Fibroblast of villous mesenchyme (primary cell): ENCODE results near the gene ZCWPW1. TPM values are rescaled to one million over a fixed set of nuclear protein-coding genes. Genes with fewer than 3 reads are reported as not detected.
"Not testable (repeated sequence)": the region's sequence is repeated elsewhere in the genome, so short reads cannot be mapped to it uniquely, and the experiment has no call there.

ENCODE experiments used
- DNase-seq: peaks from one replicate; pipeline ENCODE4 v3.0.0-alpha.2; 2010; ENCODE audit warnings: low read depth
- H3K4me3 ChIP-seq: 2 replicates; pipeline ENCODE4 v1.5.1; 2011; ENCODE audit warnings: low read depth, mild to moderate bottlenecking, low read length
- total RNA-seq: library from RNA; depleted of rRNA; stranded (reverse); fragments of >200 nt; gene quantifications from 2 replicates; pipeline ENCODE4 v1.2.3, GENCODE V29; 2012
- TF ChIP-seq, protein P1 (sequence below): IDR thresholded peaks from 2 replicates; pipeline ENCODE4 v1.5.1; 2012; ENCODE audit warnings: low read depth, mild to moderate bottlenecking, low read length; ENCODE audit not compliant: insufficient read depth

Gene ZCWPW1
- total RNA-seq, 1 donor: 0.43 TPM

DNA sequence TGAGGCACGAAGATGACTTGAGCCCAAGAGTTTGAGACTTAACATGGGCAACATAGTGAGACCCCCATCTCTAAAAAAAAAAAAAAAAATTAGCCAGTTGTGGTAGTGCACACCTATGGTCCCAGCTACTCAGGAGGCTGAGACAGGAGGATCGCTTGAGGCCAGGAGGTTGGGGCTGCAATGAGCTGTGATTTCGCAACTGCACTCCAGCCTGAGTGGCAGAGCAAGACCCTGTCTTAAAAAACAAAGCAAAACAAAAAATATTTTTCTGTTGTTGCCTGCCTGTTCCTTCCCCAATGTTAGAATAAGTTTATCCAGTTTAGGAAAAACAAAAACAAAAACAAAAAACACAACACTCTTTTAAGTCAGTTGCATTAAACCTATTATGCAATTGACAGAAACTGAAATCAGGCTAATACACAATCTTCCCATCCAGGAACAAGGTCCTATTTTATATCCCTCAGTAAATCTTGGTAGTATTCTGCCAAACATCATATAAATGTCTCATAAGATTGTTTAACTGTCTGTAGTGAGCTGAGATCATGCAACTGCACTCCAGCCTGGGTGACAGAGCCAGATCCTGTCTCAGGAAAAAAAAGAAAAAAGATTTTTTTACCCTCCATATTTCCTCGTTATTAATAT, 50.3 kb downstream of the ZCWPW1 start:
- TF ChIP-seq, protein P1, sequence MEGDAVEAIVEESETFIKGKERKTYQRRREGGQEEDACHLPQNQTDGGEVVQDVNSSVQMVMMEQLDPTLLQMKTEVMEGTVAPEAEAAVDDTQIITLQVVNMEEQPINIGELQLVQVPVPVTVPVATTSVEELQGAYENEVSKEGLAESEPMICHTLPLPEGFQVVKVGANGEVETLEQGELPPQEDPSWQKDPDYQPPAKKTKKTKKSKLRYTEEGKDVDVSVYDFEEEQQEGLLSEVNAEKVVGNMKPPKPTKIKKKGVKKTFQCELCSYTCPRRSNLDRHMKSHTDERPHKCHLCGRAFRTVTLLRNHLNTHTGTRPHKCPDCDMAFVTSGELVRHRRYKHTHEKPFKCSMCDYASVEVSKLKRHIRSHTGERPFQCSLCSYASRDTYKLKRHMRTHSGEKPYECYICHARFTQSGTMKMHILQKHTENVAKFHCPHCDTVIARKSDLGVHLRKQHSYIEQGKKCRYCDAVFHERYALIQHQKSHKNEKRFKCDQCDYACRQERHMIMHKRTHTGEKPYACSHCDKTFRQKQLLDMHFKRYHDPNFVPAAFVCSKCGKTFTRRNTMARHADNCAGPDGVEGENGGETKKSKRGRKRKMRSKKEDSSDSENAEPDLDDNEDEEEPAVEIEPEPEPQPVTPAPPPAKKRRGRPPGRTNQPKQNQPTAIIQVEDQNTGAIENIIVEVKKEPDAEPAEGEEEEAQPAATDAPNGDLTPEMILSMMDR: no peak
- peak; percentile 79 for DNase-seq
- no peak overlapping the region for H3K4me3 ChIP-seq

DNA sequence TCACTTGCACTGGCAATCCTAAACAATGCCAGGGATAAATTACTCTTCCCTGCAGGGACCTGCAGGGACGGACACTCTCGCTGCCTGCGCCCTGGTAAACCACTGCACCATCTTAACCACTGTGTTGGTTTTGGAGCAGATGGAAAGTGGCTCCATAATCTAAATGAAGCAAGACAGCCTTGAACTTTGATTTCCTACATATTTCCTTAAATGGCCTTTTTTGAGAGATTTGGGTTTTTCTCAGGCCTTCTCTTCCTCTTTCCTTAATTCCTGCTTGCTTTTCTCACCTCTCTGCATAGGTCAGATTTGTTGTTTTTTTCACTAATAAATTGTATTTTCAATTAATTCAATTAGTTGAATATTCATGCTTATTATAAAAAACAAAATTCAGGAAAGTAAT, 52.4 kb downstream of the ZCWPW1 start:
- no peak overlapping the region for H3K4me3 ChIP-seq
- TF ChIP-seq, protein P1: no peak
- no peak for DNase-seq

DNA sequence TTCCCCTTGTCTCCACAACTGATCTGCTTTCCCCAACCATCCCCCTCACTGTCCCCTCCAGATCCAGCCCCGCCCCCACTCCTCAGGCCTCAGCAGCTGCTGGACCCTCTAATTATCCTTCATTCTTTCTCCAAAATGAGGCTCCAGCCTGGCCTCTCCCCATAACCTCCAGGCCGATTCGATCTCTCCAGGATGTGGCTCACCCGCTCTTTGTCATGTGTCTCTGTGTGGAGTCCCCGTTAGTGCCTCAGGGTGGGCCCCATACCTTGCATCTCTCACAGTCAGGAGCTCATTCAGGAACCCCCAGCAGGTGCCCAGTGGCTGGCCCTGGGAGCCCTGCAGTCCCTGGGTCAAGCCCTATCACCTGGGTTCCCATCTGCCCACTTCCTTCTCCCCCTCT, 53.9 kb downstream of the ZCWPW1 start:
- TF ChIP-seq, protein P1: no peak

DNA sequence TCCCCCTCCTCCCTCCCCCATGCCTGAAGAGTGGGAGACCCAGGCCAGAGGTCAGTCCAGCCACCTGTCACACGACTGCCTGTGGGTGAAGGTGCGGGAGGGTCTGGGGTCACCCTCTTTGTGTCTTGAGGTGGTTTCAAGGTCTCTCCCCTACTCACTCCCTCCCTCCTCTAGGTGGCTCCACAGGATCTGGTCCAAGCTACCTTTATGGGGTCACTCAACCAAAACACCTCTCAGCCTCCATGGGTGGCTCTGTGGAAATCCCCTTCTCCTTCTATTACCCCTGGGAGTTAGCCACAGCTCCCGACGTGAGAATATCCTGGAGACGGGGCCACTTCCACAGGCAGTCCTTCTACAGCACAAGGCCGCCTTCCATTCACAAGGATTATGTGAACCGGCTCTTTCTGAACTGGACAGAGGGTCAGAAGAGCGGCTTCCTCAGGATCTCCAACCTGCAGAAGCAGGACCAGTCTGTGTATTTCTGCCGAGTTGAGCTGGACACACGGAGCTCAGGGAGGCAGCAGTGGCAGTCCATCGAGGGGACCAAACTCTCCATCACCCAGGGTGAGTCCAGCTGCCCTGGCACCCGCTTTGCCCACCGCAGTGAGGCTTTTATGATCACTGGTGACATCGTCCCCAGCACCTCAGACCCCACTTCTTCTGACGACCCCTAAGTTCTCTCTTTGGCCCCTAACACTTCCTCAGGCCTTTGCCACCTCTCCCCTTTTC, 54.5 kb downstream of the ZCWPW1 start:
- H3K4me3 ChIP-seq, DNase-seq: not testable (repeated sequence)

More for the DNA sequence above, 53.9 kb downstream of the ZCWPW1 start:
- DNase-seq: no peak
- H3K4me3 ChIP-seq: no peak overlapping the region

DNA sequence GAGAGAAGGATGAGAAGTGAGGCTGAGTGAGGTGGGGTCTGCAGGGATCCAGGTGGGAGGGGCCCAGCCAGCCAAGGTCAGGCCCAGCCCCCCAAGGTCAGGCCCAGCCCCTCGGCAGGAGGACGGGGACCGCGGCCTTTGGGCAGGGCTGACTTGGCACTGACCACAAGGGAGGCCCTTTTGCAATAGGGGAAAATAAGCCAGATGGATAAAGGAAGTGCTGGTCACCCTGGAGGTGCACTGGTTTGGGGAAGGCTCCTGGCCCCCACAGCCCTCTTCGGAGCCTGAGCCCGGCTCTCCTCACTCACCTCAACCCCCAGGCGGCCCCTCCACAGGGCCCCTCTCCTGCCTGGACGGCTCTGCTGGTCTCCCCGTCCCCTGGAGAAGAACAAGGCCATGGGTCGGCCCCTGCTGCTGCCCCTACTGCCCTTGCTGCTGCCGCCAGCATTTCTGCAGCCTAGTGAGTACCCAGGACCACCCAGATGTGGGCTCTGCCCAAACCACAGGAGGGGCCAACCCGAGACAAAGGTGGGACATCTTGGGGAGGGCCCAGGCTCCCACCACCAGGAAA, 55.2 kb downstream of the ZCWPW1 start, which contains the start of gene PILRA:
PILRA (plus strand) TSS at position 227 of the 571 bp plus-strand sequence; CDS start at position 397, 170 bp downstream.
- TF ChIP-seq, protein P1: no peak
- DNase-seq: no peak
- no peak within 1 kb of the TSS for H3K4me3 ChIP-seq

DNA sequence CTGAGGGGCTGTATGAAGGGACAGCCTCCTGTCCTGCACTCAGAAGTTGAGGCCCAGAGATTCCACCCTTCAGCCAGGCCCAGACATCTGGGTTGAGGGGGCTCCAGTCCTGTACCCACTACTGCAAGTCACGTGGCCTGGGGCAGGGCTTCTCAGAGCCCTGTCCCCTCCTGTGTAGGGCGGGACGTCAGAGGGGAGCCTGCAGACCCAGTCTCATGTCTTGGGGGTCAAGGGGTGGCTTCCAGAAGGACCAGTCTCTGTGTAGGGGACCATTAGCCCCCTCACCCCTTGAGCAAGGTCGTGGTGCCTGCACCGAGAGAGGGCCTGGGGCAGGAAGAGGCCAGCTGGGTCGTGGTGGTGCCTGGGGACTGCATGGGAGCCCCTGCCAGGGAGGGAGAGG, 55.8 kb downstream of the ZCWPW1 start:
- no peak for DNase-seq
- TF ChIP-seq, protein P1: no peak
- no peak overlapping the region for H3K4me3 ChIP-seq

DNA sequence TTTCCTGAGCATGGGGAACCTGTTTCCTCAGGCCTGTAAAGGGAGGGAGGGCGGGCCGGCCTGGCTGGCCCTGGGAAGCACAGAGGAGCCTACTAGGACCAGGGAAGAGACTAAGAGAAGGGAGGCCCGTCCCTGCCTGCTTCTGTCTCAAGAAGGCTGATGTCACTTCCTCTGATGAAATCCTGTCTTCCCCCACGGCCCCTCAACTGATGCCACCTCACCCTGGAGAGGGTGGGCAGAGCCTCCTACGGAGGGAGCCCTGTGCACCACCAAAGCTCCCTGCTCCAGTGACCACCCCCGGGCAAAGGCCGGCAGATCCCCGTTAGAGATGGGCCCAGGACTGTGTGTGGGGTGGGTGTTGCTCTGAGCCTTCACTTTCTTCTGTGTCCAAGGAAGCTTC, 56.2 kb downstream of the ZCWPW1 start:
- H3K4me3 ChIP-seq: no peak overlapping the region
- peak; percentile 60 for DNase-seq
- TF ChIP-seq, protein P1: no peak
